B cell (primary cell): ENCODE results near the gene EML5. TPM values are rescaled to one million over a fixed set of nuclear protein-coding genes. Genes with fewer than 3 reads are reported as not detected.

ENCODE experiments used
- ATAC-seq: fragments of 200-7000 bp; cut with Tn5 transposase; one replicate; pipeline ENCODE4 v1.10.0; 2021; ENCODE audit warnings: low read depth, mild to moderate bottlenecking, moderate number of reproducible peaks, moderate library complexity
- CTCF ChIA-PET: fragments of 350-600 bp; sonication (Branson Sonifier 250); formaldehyde crosslinking; loops from one replicate; lab custom pipeline; 2021; ENCODE audit warnings: antibody characterized with exemption, inconsistent platforms; lab: Charles Lee
- POLR2A ChIA-PET: fragments of 350-600 bp; sonication (Branson Sonifier 250); formaldehyde crosslinking; loops from one replicate; lab custom pipeline; 2021; ENCODE audit warnings: antibody characterized with exemption; lab: Charles Lee
- DNase-seq: peaks from one replicate; pipeline ENCODE4 v3.0.0; 2013
- H2AFZ ChIP-seq: 2 replicates; pipeline ENCODE4 v1.6.1; 2012; ENCODE audit warnings: mild to moderate bottlenecking, low read depth, low read length; ENCODE audit not compliant: insufficient read depth, poor library complexity, severe bottlenecking
- H3K27ac ChIP-seq, 2 donors: 1 replicate in 1 of 2; 2 replicates in 1 of 2; pipeline ENCODE4 v1.5.1; 2012 to 2013; ENCODE audit warnings: low read length in 2 of 2, mild to moderate bottlenecking in 2 of 2, moderate library complexity in 1 of 2
- H3K27me3 ChIP-seq, 4 experiments: fragments of 200-600 bp in 1 of 4; sonication (generic) in 1 of 4; replicated peaks in 1 of 4; 1 replicate in 2 of 4; 2 replicates in 2 of 4; pipeline versions ENCODE4 v1.6.1 to v1.7.0; 2013 to 2016; ENCODE audit warnings: low read length in 3 of 4, mild to moderate bottlenecking in 2 of 4, mixed read lengths in 1 of 4, moderate library complexity in 1 of 4; ENCODE audit not compliant: insufficient read depth in 4 of 4, control insufficient read depth in 3 of 4; ENCODE audit errors: control extremely low read depth in 1 of 4
- H3K36me3 ChIP-seq, 2 experiments: replicated peaks in 1 of 2; 1 replicate in 1 of 2; 2 replicates in 1 of 2; pipeline versions ENCODE4 v1.6.1 to v1.7.1; 2013; ENCODE audit warnings: low read length in 1 of 2; ENCODE audit not compliant: insufficient read depth in 2 of 2, control insufficient read depth in 1 of 2; ENCODE audit errors: control extremely low read depth in 1 of 2, extremely low read depth in 1 of 2
- H3K4me1 ChIP-seq, 2 donors: fragments of 200-600 bp in 1 of 2; sonication (generic) in 1 of 2; 1 replicate in 1 of 2; 2 replicates in 1 of 2; pipeline versions ENCODE4 v1.5.1 to v1.6.1; 2013 to 2017; ENCODE audit warnings: low read length in 2 of 2; ENCODE audit not compliant: control insufficient read depth in 2 of 2, insufficient read depth in 2 of 2
- H3K4me2 ChIP-seq: replicated peaks from 2 replicates; pipeline ENCODE3; 2012; ENCODE audit warnings: mild to moderate bottlenecking, low read depth, low read length; ENCODE audit not compliant: poor library complexity, severe bottlenecking
- H3K4me3 ChIP-seq, 5 experiments: fragments of 200-600 bp in 1 of 5; sonication (generic) in 1 of 5; 1 replicate in 3 of 5; 2 replicates in 2 of 5; pipeline versions ENCODE4 v1.5.1 to v1.7.0; 2011 to 2016; ENCODE audit warnings: low read length in 4 of 5, mild to moderate bottlenecking in 4 of 5, low read depth in 2 of 5, control low read depth in 1 of 5, moderate library complexity in 1 of 5; ENCODE audit not compliant: insufficient read depth in 1 of 5; ENCODE audit errors: control extremely low read depth in 1 of 5, extremely low read depth in 1 of 5
- H3K79me2 ChIP-seq: fragments of 200-600 bp; sonication (generic); one replicate; pipeline ENCODE4 v1.6.0; 2016; ENCODE audit warnings: low read length; ENCODE audit not compliant: control insufficient read depth, insufficient read depth
- H3K9ac ChIP-seq: fragments of 200-600 bp; sonication (generic); 2 replicates; pipeline ENCODE4 v1.6.1; 2017; ENCODE audit warnings: mild to moderate bottlenecking, low read length, moderate library complexity
- H3K9me3 ChIP-seq, 3 donors: one replicate each; pipeline versions ENCODE4 v1.6.1 to v1.7.1; 2013; ENCODE audit warnings: low read length in 2 of 3; ENCODE audit not compliant: control insufficient read depth in 2 of 3, insufficient read depth in 1 of 3; ENCODE audit errors: control extremely low read depth in 1 of 3
- H4K20me1 ChIP-seq: 2 replicates; pipeline ENCODE4 v1.6.0; 2012; ENCODE audit warnings: mild to moderate bottlenecking, low read length; ENCODE audit not compliant: insufficient read depth, control insufficient read depth, poor library complexity, severe bottlenecking
- H3K27ac Mint-ChIP-seq: one replicate; pipeline ENCODE4 v1.8.0; 2021; ENCODE audit warnings: mixed read lengths
- H3K27me3 Mint-ChIP-seq: one replicate; pipeline ENCODE4 v1.8.0; 2021; ENCODE audit warnings: mixed read lengths
- H3K4me1 Mint-ChIP-seq: one replicate; pipeline ENCODE4 v1.8.0; 2021; ENCODE audit warnings: mixed read lengths
- H3K4me3 Mint-ChIP-seq: one replicate; pipeline ENCODE4 v1.8.0; 2021; ENCODE audit warnings: mixed read lengths
- H3K9me3 Mint-ChIP-seq: one replicate; pipeline ENCODE4 v1.8.0; 2022; ENCODE audit warnings: mixed read lengths; ENCODE audit not compliant: insufficient read depth
- CTCF ChIP-seq: fragments of 200-600 bp; IDR thresholded peaks from one replicate; pipeline ENCODE4 v1.8.0; 2022; ENCODE audit warnings: antibody characterized with exemption, mild to moderate bottlenecking
- EZH2 ChIP-seq: IDR thresholded peaks from 2 replicates; pipeline ENCODE4 v1.6.1; 2012; ENCODE audit warnings: borderline replicate concordance, low read depth, mild to moderate bottlenecking, moderate library complexity, low read length; ENCODE audit not compliant: insufficient read depth, poor library complexity, severe bottlenecking
- WGBS: methylation state at CpG from one replicate; pipeline ENCODE4 v1.1.5; 2013; ENCODE audit warnings: missing lambda C conversion rate; ENCODE audit not compliant: insufficient coverage; 5-methylcytosine and 5-hydroxymethylcytosine counted together
- intact Hi-C: fragments of 100-400 bp; cut with micrococcal nuclease; formaldehyde crosslinking; loops from one replicate; pipeline ENCODE4 v1.10.0; 2022
- polyA plus RNA-seq: library from polyadenylated mRNA; depleted of rRNA; stranded (reverse); fragments of >200 nt; gene quantifications from 2 replicates; pipeline ENCODE4 v1.2.3, GENCODE V29; 2012
- total RNA-seq, 2 donors: library from RNA; stranded (reverse); fragments of 120-200 nt in 1 of 2; gene quantifications; 1 replicate in 1 of 2; 2 replicates in 1 of 2; pipeline versions ENCODE4 v1.2.3 to v1.2.4, GENCODE V29; 2013 to 2022

The EML5 gene
- total and polyA plus RNA-seq, 2 donors (not counting 1 experiment from before 2014, with no cell fraction given): 1.7 to 6.9 TPM

- TF ChIP-seq EZH2: no peak
- no peak for TF ChIP-seq CTCF
- no peak overlapping the region for H3K9ac ChIP-seq
- peaks cover 5 to 28% of the 10 kb centered on the region in 2 experiments for H3K36me3 ChIP-seq
- Mint-ChIP-seq H3K27me3 (no peaks in the 10 kb centered on the region), H3K4me3 (no peak overlapping the region), H3K27ac (no peak overlapping the region), H3K4me1 (peaks cover 16% of the 10 kb centered on the region), H3K9me3 (no peaks in the 10 kb centered on the region)
- POLR2A ChIA-PET: no interaction called here
- DNase-seq (no peak), ATAC-seq (no peak)
- CTCF ChIA-PET: no interaction called here
- H3K79me2 ChIP-seq: no peaks in the 10 kb centered on the region
- intact Hi-C loops: no loop called here
- no peak overlapping the region for H3K4me3 ChIP-seq
- H2AFZ ChIP-seq: no peak overlapping the region
- no peaks in the 10 kb centered on the region for H3K9me3 ChIP-seq
- peaks cover 9 to 11% of the 10 kb centered on the region in 2 donors for H3K4me1 ChIP-seq
- H3K27me3 ChIP-seq: no peaks in the 10 kb centered on the region
- no peak overlapping the region for H3K27ac ChIP-seq
- no CpG with 5 or more reads among the region's 3 CpGs for WGBS
- no peak overlapping the region for H3K4me2 ChIP-seq
- no peaks in the 10 kb centered on the region for H4K20me1 ChIP-seq
Observed at GRCh38 chr14:88614218-88614907, 178.4 kb downstream of the EML5 start.

GRCh38 chr14:88613552-88614010, 179.2 kb downstream of the EML5 start:
- ChIA-PET POLR2A (no interaction called here), CTCF (no interaction called here)
- no peak overlapping the region for H3K4me3 ChIP-seq
- H3K9me3 ChIP-seq: no peaks in the 10 kb centered on the region
- H3K27ac ChIP-seq: no peak overlapping the region
- Mint-ChIP-seq H3K4me1 (peaks cover 16% of the 10 kb centered on the region), H3K27me3 (no peaks in the 10 kb centered on the region), H3K4me3 (peak overlapping the region; percentile 26), H3K27ac (peak overlapping the region; percentile 32), H3K9me3 (no peaks in the 10 kb centered on the region)
- no peak overlapping the region for H3K9ac ChIP-seq
- 21% methylated on average over 5 of the region's 5 CpGs for WGBS
- no peak overlapping the region for H3K4me2 ChIP-seq
- peaks cover 9 to 34% of the 10 kb centered on the region in 2 experiments for H3K36me3 ChIP-seq
- no peaks in the 10 kb centered on the region for H4K20me1 ChIP-seq
- H3K79me2 ChIP-seq: no peaks in the 10 kb centered on the region
- H2AFZ ChIP-seq: no peak overlapping the region
- peaks cover 9 to 11% of the 10 kb centered on the region in 2 donors for H3K4me1 ChIP-seq
- TF ChIP-seq CTCF (no peak), EZH2 (no peak)
- DNase-seq (peak; percentile 21), ATAC-seq (no peak)
- intact Hi-C loops: no loop called here
- H3K27me3 ChIP-seq: no peaks in the 10 kb centered on the region
